ENCODE measurements around the gene TBL1XR1. TPM values are rescaled to one million over a fixed set of nuclear protein-coding genes. Genes with fewer than 3 reads are reported as not detected.
A peak's percentile ranks its signal among the peaks of the same experiment; 100 is the strongest.

Gene TBL1XR1
- total RNA-seq, 1 donor from 2014 or later, result 156 TPM

GRCh38 chr3:177045767-177046166, 151.5 kb downstream of the TBL1XR1 start:
- peaks cover 13% of the 10 kb centered on the region for H3K4me1 ChIP-seq
- H3K27ac ChIP-seq, result no peak overlapping the region
- intact Hi-C loops (cut with DNase I), result no loop called here
- TF ChIP-seq CTCF (IDR thresholded peaks at IDR 0.05), result no peak
- H3K36me3 ChIP-seq, result peaks cover 72% of the 10 kb centered on the region
- no peaks in the 10 kb centered on the region for H3K9me3 ChIP-seq
- no peaks in the 10 kb centered on the region for H3K27me3 ChIP-seq
- ATAC-seq (no peak), DNase-seq (no peak)
- H3K4me3 ChIP-seq, result no peak overlapping the region

- H3K27ac ChIP-seq, result no peak overlapping the region
- intact Hi-C loops (cut with DNase I), result no loop called here
- H3K27me3 ChIP-seq, result no peaks in the 10 kb centered on the region
- H3K36me3 ChIP-seq, result peaks cover 69% of the 10 kb centered on the region
- H3K4me3 ChIP-seq, result no peak overlapping the region
- no peak for ATAC-seq
- DNase-seq, result no peak
- peaks cover 9% of the 10 kb centered on the region for H3K4me1 ChIP-seq
- H3K9me3 ChIP-seq, result no peaks in the 10 kb centered on the region
- TF ChIP-seq CTCF (IDR thresholded peaks at IDR 0.05), result no peak
These were observed 152.1 kb downstream of the TBL1XR1 start for GRCh38 chr3:177045222-177045621.

- TF ChIP-seq CTCF (IDR thresholded peaks at IDR 0.05), result no peak
- DNase-seq (no peak), ATAC-seq (no peak)
- H3K4me3 ChIP-seq, result no peak overlapping the region
- H3K36me3 ChIP-seq, result peaks cover 49% of the 10 kb centered on the region
- no peaks in the 10 kb centered on the region for H3K27me3 ChIP-seq
- intact Hi-C loops (cut with DNase I), result no loop called here
- no peak overlapping the region for H3K27ac ChIP-seq
- no peaks in the 10 kb centered on the region for H3K9me3 ChIP-seq
- H3K4me1 ChIP-seq, result peaks cover 9% of the 10 kb centered on the region
These were observed 155.3 kb downstream of the TBL1XR1 start for GRCh38 chr3:177041730-177042551.

GRCh38 chr3:177041021-177041729, 156.1 kb downstream of the TBL1XR1 start:
- H3K9me3 ChIP-seq, result no peaks in the 10 kb centered on the region
- intact Hi-C loops (cut with DNase I), result no loop called here
- peaks cover 47% of the 10 kb centered on the region for H3K36me3 ChIP-seq
- DNase-seq (no peak), ATAC-seq (peak; percentile 83)
- no peak for TF ChIP-seq CTCF (IDR thresholded peaks at IDR 0.05)
- H3K27me3 ChIP-seq, result no peaks in the 10 kb centered on the region
- no peak overlapping the region for H3K4me3 ChIP-seq
- peaks cover 9% of the 10 kb centered on the region for H3K4me1 ChIP-seq
- H3K27ac ChIP-seq, result no peak overlapping the region

GRCh38 chr3:177039490-177040274, 157.6 kb downstream of the TBL1XR1 start:
- DNase-seq, result no peak
- intact Hi-C loops (cut with DNase I), result no loop called here
- peaks cover 9% of the 10 kb centered on the region for H3K4me1 ChIP-seq
- H3K27me3 ChIP-seq, result no peaks in the 10 kb centered on the region
- H3K4me3 ChIP-seq, result no peak overlapping the region
- no peak for ATAC-seq
- H3K9me3 ChIP-seq, result no peaks in the 10 kb centered on the region
- peaks cover 32% of the 10 kb centered on the region for H3K36me3 ChIP-seq
- TF ChIP-seq CTCF (IDR thresholded peaks at IDR 0.05), result no peak
- H3K27ac ChIP-seq, result no peak overlapping the region
